LHCN-M2 (cell line): ENCODE measurements around the gene GUSB. TPM values are rescaled to one million over a fixed set of nuclear protein-coding genes. Genes with fewer than 3 reads are reported as not detected.
"Not testable (repeated sequence)": the region's sequence is repeated elsewhere in the genome, so short reads cannot be mapped to it uniquely, and the experiment has no call there.

ENCODE experiments used
- DNase-seq: peaks from one replicate; pipeline ENCODE4 v3.0.0-alpha.2; 2012; ENCODE audit warnings: low read depth
- polyA plus RNA-seq: library from polyadenylated mRNA; unstranded; fragments of >200 nt; gene quantifications from one replicate; pipeline ENCODE4 v1.2.1, GENCODE V29; 2012; ENCODE audit warnings: missing spikeins
- total RNA-seq: library from RNA; depleted of rRNA; stranded (reverse); fragments of >200 nt; gene quantifications from 2 replicates; pipeline ENCODE4 v1.2.3, GENCODE V29; 2014; rRNA removed

Gene GUSB
- 24.8 and 45.4 TPM in 2 replicates for total RNA-seq
- polyA plus RNA-seq = 43.4 TPM

- peak; percentile 90 for DNase-seq
These were observed at the start of gene GUSB for GRCh38 chr7:65981965-65982792. TSS of gene GUSB (minus strand) at chr7:65982213. CDS start at chr7:65982183, 30 bp downstream.

- not testable (repeated sequence) for DNase-seq
These were observed 46.3 kb upstream of the GUSB start for GRCh38 chr7:66028342-66028741.

GRCh38 chr7:66016131-66016461, 34.1 kb upstream of the GUSB start:
- peak; percentile 79 for DNase-seq

GRCh38 chr7:66015440-66016130, 33.6 kb upstream of the GUSB start:
- DNase-seq = no peak

- DNase-seq = peak; percentile 65
These were observed 31.9 kb upstream of the GUSB start for GRCh38 chr7:66013938-66014337.

GRCh38 chr7:66007232-66007631, 25.2 kb upstream of the GUSB start:
- no peak for DNase-seq

GRCh38 chr7:66005115-66005671, 23.2 kb upstream of the GUSB start:
- not testable (repeated sequence) for DNase-seq

GRCh38 chr7:66000823-66001417, 18.9 kb upstream of the GUSB start:
- DNase-seq = not testable (repeated sequence)

- not testable (repeated sequence) for DNase-seq
These were observed 13.0 kb upstream of the GUSB start for GRCh38 chr7:65994984-65995383.

- no peak for DNase-seq
These were observed 10.5 kb upstream of the GUSB start for GRCh38 chr7:65992526-65992925.

- DNase-seq = not testable (repeated sequence)
These were observed 9.8 kb upstream of the GUSB start for GRCh38 chr7:65991829-65992228.

- DNase-seq = no peak
These were observed 7.7 kb upstream of the GUSB start for GRCh38 chr7:65989694-65990080.

GRCh38 chr7:65988503-65988902, 6.5 kb upstream of the GUSB start:
- not testable (repeated sequence) for DNase-seq

GRCh38 chr7:65988084-65988483, 6.1 kb upstream of the GUSB start:
- DNase-seq = no peak

GRCh38 chr7:65983965-65984658, 2.1 kb upstream of the GUSB start:
- DNase-seq = peak; percentile 65

- DNase-seq = peak; percentile 38
These were observed 1.3 kb downstream of the GUSB start for GRCh38 chr7:65980478-65981250.

GRCh38 chr7:65979583-65980477, 2.2 kb downstream of the GUSB start:
- no peak for DNase-seq

GRCh38 chr7:65978891-65979582, 3.0 kb downstream of the GUSB start:
- DNase-seq = no peak

- no peak for DNase-seq
These were observed 5.3 kb downstream of the GUSB start for GRCh38 chr7:65976659-65977196.
